Heart left ventricle (tissue), 16 donors: ENCODE data around the gene SUCLG1. TPM values are rescaled to one million over a fixed set of nuclear protein-coding genes. Genes with fewer than 3 reads are reported as not detected.

ENCODE experiments used
- ATAC-seq, 4 donors: fragments of 200-7000 bp; cut with Tn5 transposase; one replicate each; pipeline ENCODE4 v1.9.1; 2020 to 2022; ENCODE audit warnings: moderate library complexity in 4 of 4, mild to moderate bottlenecking in 3 of 4, moderate number of reproducible peaks in 1 of 4
- DNase-seq, 5 donors: peaks; one replicate each; pipeline ENCODE4 v3.0.0-alpha.2; 2020
- H3K27ac ChIP-seq, 12 donors: fragments of 200-600 bp; sonication (generic) in 4 of 12; one replicate each; pipeline versions ENCODE4 v1.5.0 to v1.8.0; 2016 to 2022; ENCODE audit warnings: mild to moderate bottlenecking in 2 of 12
- H3K27me3 ChIP-seq, 9 donors: fragments of 200-600 bp; sonication (generic) in 2 of 9; one replicate each; pipeline versions ENCODE4 v1.5.1 to v1.8.0; 2016 to 2022; ENCODE audit warnings: mild to moderate bottlenecking in 3 of 9
- H3K36me3 ChIP-seq, 9 donors: fragments of 200-600 bp; sonication (generic) in 2 of 9; one replicate each; pipeline versions ENCODE4 v1.5.0 to v1.8.0; 2018 to 2022; ENCODE audit warnings: mild to moderate bottlenecking in 2 of 9
- H3K4me1 ChIP-seq, 12 donors: fragments of 200-600 bp; sonication (generic) in 4 of 12; one replicate each; pipeline versions ENCODE4 v1.5.0 to v1.8.0; 2016 to 2022; ENCODE audit warnings: mild to moderate bottlenecking in 3 of 12
- H3K4me3 ChIP-seq, 12 donors: fragments of 200-600 bp; sonication (generic) in 4 of 12; one replicate each; pipeline versions ENCODE4 v1.5.0 to v1.8.0; 2017 to 2022; ENCODE audit warnings: mild to moderate bottlenecking in 9 of 12, moderate library complexity in 4 of 12
- H3K9me3 ChIP-seq, 12 donors: fragments of 200-600 bp; sonication (generic) in 4 of 12; one replicate each; pipeline versions ENCODE4 v1.5.0 to v1.8.0; 2016 to 2022; ENCODE audit warnings: mild to moderate bottlenecking in 1 of 12
- POLR2A ChIP-seq, 2 donors: fragments of 450-650 bp; IDR thresholded peaks; one replicate each; pipeline ENCODE4 v1.6.1; 2017; ENCODE audit warnings: antibody characterized with exemption in 2 of 2, mild to moderate bottlenecking in 2 of 2, moderate library complexity in 2 of 2
- WGBS, 4 donors: extraction: QIAGEN DNeasy Blood & Tissue Kit in 2 of 4; methylation state at CpG; one replicate each; pipeline versions ENCODE4 v1.1.5 to v1.1.7; 2013 to 2018; 5-methylcytosine and 5-hydroxymethylcytosine counted together
- intact Hi-C, 10 donors: fragments of 100-400 bp; cut with DNase I; formaldehyde crosslinking; loops; one replicate each; pipeline versions ENCODE4 v1.11.1 to v1.14.2; 2022
- polyA plus RNA-seq, 2 donors: library from polyadenylated mRNA; stranded (reverse); fragments of 200-250 nt; gene quantifications; one replicate each; pipeline ENCODE4 v1.2.3, GENCODE V29; 2013
- total RNA-seq, 9 donors: library from RNA; depleted of rRNA in 2 of 9; stranded (reverse); fragments of >200 nt in 2 of 9; fragmentation: NEBNext Ultra II Directional in 3 of 9; extraction: Animal tissue kit (Norgen Biotek cat#: 25700) in 3 of 9; gene quantifications; one replicate each; pipeline versions ENCODE4 v1.1.0 to v1.2.4, GENCODE V29; 2016 to 2023
- TF ChIP-seq, protein P1 (sequence below), 12 donors: fragments of 200-600 bp; sonication (generic) in 4 of 12; IDR thresholded peaks; one replicate each; pipeline versions ENCODE4 v1.5.0 to v1.8.0; 2018 to 2022; ENCODE audit warnings: antibody characterized with exemption in 12 of 12, mild to moderate bottlenecking in 5 of 12
- donor health status: ischemic (EF 13 %, LVEDD 7.1; RV severe dilation, severe dysfunction).
- donor health status: healthy with polysubstance abuse.
- donor health status: DM: no; HTN: yes; CAD: no.
- donor health status: DM: no; HTN: no; CAD: no.
- donor health status: ischemic (EF 25% LVEDD 6.9; RV normal size, moderate dysfunction).
- donor health status: ischemic (EF 25% LVEDD 5.7; RV mildly dilated, moderate dysfunction).
- donor health status: healthy.
- donor health status: DM: yes; HTN: yes; CAD: no.
- donor health status: ischemic (EF 35%, LVEDD 5.7; RV mildly dilated, moderate dysfunction).
- donor health status: nonischemic (EF 11% LVEDD 7.7; RV severe dilation, severe dysfunction).
- donor health status: DM: yes; HTN: yes; CAD: no.
- donor health status: PGD.
- donor health status: ischemic (EF 29% LVEDD 5.4; RV normal size, mild dysfunction).
- donor health status: nonischemic (EF 23%, LVEDD 6.1; RV moderate dilation, normal function).

SUCLG1 gene
- total and polyA plus RNA-seq, 11 donors = 184 to 348 (median 258) TPM

DNA sequence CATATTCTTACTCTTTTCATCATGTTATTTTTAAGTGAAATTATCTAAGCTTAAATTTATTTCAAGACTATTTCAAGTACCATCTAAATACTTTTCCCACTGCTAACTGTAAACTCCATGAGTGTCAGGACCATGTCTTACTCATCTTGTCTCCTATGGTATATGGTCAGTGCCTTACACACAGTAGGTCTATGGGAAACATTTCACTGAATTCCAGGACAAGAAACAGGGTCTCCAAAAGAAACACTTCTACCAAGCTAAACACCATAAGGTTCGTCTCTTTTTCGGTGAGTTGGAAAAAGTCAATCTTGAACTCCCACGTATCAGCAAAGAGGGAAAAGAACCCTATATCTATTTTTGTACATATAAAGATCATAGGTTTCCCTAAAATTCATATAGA is 6.5 kb downstream of the SUCLG1 start:
- no peak for DNase-seq

DNA sequence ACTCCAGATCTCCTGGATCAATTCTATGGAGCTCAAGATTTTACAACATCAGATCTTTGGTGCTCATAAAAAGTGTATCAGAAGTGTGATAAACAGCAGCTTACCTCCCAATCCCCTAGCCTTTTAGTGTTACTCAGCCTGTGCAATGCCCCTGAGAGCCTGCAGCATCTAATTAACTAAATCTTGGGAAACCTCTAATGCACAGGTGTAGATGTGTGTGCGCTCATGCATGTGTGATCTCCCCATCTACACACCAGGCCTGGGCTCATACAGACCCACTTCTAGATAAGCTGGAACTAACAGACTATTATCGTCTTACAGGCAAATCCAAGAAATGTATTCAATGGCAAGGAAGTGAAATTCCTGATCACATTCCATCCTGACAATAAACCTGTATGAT is 7.5 kb downstream of the SUCLG1 start:
- H3K4me1 ChIP-seq = peaks cover 0 to 69% (median 31%) of the 10 kb centered on the region in 12 donors
- TF ChIP-seq, protein P1, sequence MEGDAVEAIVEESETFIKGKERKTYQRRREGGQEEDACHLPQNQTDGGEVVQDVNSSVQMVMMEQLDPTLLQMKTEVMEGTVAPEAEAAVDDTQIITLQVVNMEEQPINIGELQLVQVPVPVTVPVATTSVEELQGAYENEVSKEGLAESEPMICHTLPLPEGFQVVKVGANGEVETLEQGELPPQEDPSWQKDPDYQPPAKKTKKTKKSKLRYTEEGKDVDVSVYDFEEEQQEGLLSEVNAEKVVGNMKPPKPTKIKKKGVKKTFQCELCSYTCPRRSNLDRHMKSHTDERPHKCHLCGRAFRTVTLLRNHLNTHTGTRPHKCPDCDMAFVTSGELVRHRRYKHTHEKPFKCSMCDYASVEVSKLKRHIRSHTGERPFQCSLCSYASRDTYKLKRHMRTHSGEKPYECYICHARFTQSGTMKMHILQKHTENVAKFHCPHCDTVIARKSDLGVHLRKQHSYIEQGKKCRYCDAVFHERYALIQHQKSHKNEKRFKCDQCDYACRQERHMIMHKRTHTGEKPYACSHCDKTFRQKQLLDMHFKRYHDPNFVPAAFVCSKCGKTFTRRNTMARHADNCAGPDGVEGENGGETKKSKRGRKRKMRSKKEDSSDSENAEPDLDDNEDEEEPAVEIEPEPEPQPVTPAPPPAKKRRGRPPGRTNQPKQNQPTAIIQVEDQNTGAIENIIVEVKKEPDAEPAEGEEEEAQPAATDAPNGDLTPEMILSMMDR (IDR thresholded peaks at IDR 0.05) = no peak
- TF ChIP-seq POLR2A (IDR thresholded peaks at IDR 0.05) = no peak

More for the DNA sequence above, 6.5 kb downstream of the SUCLG1 start:
- Histone ChIP-seq H3K27me3 (no peaks in the 10 kb centered on the region), H3K4me1 (peaks cover 0 to 79% (median 38%) of the 10 kb centered on the region in 12 donors), H3K36me3 (peaks cover 0 to 29% (median 8%) of the 10 kb centered on the region in 9 donors), H3K9me3 (no peaks in the 10 kb centered on the region), H3K4me3 (no peak overlapping the region), H3K27ac (no peak overlapping the region)
- intact Hi-C loops = no loop called here
- TF ChIP-seq, protein P1 (IDR thresholded peaks at IDR 0.05) = no peak
- TF ChIP-seq POLR2A (IDR thresholded peaks at IDR 0.05) = no peak
- ATAC-seq = no peak
- WGBS, 4 donors = 71 to 75% (median 73%) methylated on average over 3 of the region's 3 CpGs

DNA sequence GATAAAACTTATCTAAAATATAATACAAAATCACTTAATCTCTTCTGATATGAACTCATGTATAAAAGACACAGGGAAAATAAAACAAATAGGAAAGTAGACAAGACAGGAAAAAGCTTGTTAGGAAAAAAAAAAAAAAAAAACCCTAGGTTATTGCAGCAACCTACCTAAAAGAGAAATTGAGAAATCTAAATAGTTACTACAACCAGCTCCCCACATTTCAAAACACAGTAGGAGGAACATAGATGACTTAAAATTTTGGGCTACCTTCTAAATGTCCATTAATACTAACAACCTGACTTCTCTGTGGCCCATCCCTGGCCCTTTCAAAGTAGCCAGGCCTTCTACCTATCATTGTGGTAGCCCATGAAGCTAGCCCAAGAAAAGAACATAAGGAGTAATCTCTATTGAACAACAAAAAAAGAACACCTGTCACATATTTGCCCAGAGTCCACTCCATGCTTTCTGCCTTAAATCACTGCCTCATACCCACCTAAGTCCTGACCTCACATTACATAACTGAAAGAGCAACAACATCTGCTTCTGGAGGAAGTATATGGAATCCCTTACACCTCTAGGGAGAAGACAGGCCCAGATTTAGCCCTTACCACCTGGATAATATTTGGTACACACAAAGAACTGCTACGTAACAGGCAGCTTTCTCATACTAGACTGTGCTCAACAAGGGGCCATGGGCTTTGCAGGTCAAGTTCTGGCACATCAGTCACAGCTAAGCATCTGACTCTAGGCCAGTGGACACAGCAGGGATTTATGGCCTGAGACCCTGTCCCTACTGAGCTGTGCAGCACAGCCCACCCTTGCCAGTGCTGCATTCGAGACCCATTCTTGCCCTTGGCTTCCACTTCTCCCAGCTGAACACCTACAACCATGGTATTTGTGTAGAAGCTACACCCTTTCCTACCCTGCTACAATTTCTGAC is 8.5 kb downstream of the SUCLG1 start:
- Histone ChIP-seq H3K4me1 (peaks cover 0 to 61% (median 31%) of the 10 kb centered on the region in 12 donors), H3K27ac (no peak overlapping the region), H3K27me3 (no peaks in the 10 kb centered on the region), H3K36me3 (peaks cover 0 to 49% (median 26%) of the 10 kb centered on the region in 9 donors), H3K9me3 (no peaks in the 10 kb centered on the region), H3K4me3 (no peak overlapping the region)
- ATAC-seq = peak in 3 of 4 donors; percentile 30 to 56 (median 33)
- no peak for TF ChIP-seq POLR2A (IDR thresholded peaks at IDR 0.05)
- TF ChIP-seq, protein P1 (IDR thresholded peaks at IDR 0.05) = no peak
- WGBS, 4 donors = 40 to 61% (median 55%) methylated on average over 2 of the region's 2 CpGs
- intact Hi-C loops = no loop called here
- no peak for DNase-seq

More for the DNA sequence above, 7.5 kb downstream of the SUCLG1 start:
- intact Hi-C loops = no loop called here
- Histone ChIP-seq H3K36me3 (peaks cover 0 to 39% (median 17%) of the 10 kb centered on the region in 9 donors), H3K4me3 (no peak overlapping the region), H3K9me3 (no peaks in the 10 kb centered on the region), H3K27ac (no peak overlapping the region), H3K27me3 (no peaks in the 10 kb centered on the region)
- DNase-seq = no peak
- ATAC-seq = peak in 2 of 4 donors; percentile 9 to 29
- 65 to 78% (median 72%) methylated on average over 2 of the region's 2 CpGs for WGBS, 4 donors

DNA sequence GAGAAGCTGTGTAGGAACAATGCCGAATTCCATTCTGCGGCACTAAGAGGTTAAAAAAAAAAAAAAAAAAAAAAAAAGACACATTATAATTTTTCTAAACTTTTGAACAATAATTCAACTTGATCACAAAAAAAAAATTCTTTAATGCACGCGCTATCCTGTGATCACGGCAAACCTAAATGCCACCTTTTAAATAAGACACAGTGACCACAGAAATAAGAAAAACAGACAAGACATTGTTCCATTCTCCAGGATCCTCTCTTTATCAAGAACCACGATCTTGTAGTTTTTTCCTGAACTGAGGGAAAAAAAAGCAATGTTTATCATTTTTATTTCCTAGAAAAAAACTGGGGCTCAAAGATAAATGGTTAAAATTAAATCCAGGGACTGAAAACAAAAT is 9.4 kb downstream of the SUCLG1 start:
- no peaks in the 10 kb centered on the region for H3K9me3 ChIP-seq
- intact Hi-C loops = no loop called here
- ATAC-seq (no peak), DNase-seq (no peak)
- no peaks in the 10 kb centered on the region for H3K27me3 ChIP-seq
- no peak for TF ChIP-seq POLR2A (IDR thresholded peaks at IDR 0.05)
- TF ChIP-seq, protein P1 (IDR thresholded peaks at IDR 0.05) = no peak
- H3K27ac ChIP-seq = no peak overlapping the region
- peaks cover 0 to 58% (median 30%) of the 10 kb centered on the region in 12 donors for H3K4me1 ChIP-seq
- no peak overlapping the region for H3K4me3 ChIP-seq
- WGBS, 4 donors = 67 to 79% (median 70%) methylated on average over 6 of the region's 6 CpGs
- H3K36me3 ChIP-seq = peaks cover 0 to 55% (median 33%) of the 10 kb centered on the region in 9 donors
